Neuronal stem cell (in vitro differentiated cells): ENCODE results near the gene AMBRA1.

Experiments
- DNase-seq: peaks from one replicate; pipeline ENCODE4 v3.0.0-alpha.2; 2013; ENCODE audit warnings: low spot score
- H2AFZ ChIP-seq: one replicate; pipeline ENCODE4 v1.6.1; 2013; ENCODE audit warnings: mild to moderate bottlenecking, low read length, inconsistent platforms
- H2AK5ac ChIP-seq: 2 replicates; pipeline ENCODE4 v1.6.1; 2013; ENCODE audit warnings: low read depth, mild to moderate bottlenecking, inconsistent platforms, low read length, moderate library complexity, mixed read lengths
- H2BK120ac ChIP-seq: 2 replicates; pipeline ENCODE4 v1.6.1; 2013; ENCODE audit warnings: low read depth, mild to moderate bottlenecking, inconsistent platforms, low read length, moderate library complexity, mixed read lengths
- H2BK12ac ChIP-seq: one replicate; pipeline ENCODE4 v1.6.1; 2013; ENCODE audit warnings: low read length, inconsistent platforms
- H2BK15ac ChIP-seq: 2 replicates; pipeline ENCODE4 v1.6.1; 2013; ENCODE audit warnings: mild to moderate bottlenecking, low read length, inconsistent platforms, mixed read lengths
- H2BK5ac ChIP-seq: one replicate; pipeline ENCODE4 v1.6.1; 2013; ENCODE audit warnings: inconsistent platforms, mild to moderate bottlenecking, low read length, moderate library complexity
- H3K14ac ChIP-seq: one replicate; pipeline ENCODE4 v1.6.1; 2013; ENCODE audit warnings: low read length, inconsistent platforms
- H3K18ac ChIP-seq: 2 replicates; pipeline ENCODE4 v1.6.1; 2013; ENCODE audit warnings: low read length, inconsistent platforms
- H3K23ac ChIP-seq: 2 replicates; pipeline ENCODE4 v1.6.1; 2013; ENCODE audit warnings: low read depth, mild to moderate bottlenecking, mixed read lengths, low read length, inconsistent platforms; ENCODE audit not compliant: poor library complexity
- H3K27ac ChIP-seq: replicated peaks from 3 replicates; pipeline ENCODE4 v1.5.1; 2013; ENCODE audit warnings: low read length, inconsistent platforms
- H3K27me3 ChIP-seq, 3 experiments: 2 replicates each; pipeline ENCODE4 v1.6.1; 2013; ENCODE audit warnings: low read length in 3 of 3, mild to moderate bottlenecking in 2 of 3, inconsistent platforms in 1 of 3, low read depth in 1 of 3, mixed read lengths in 1 of 3, moderate library complexity in 1 of 3; ENCODE audit not compliant: control insufficient read depth in 3 of 3, insufficient read depth in 3 of 3
- H3K36me3 ChIP-seq, 2 donors: replicated peaks in 1 of 2; 2 replicates each; pipeline ENCODE4 v1.6.1; 2013; ENCODE audit warnings: low read length in 2 of 2; ENCODE audit not compliant: control insufficient read depth in 2 of 2, insufficient read depth in 2 of 2
- H3K4ac ChIP-seq: 2 replicates; pipeline ENCODE4 v1.6.1; 2013; ENCODE audit warnings: inconsistent platforms, mild to moderate bottlenecking, low read length, moderate library complexity
- H3K4me1 ChIP-seq, 2 donors: 1 replicate in 1 of 2; 2 replicates in 1 of 2; pipeline ENCODE4 v1.6.1; 2013; ENCODE audit warnings: low read length in 2 of 2, low read depth in 1 of 2; ENCODE audit not compliant: control insufficient read depth in 2 of 2, insufficient read depth in 1 of 2
- H3K4me2 ChIP-seq: one replicate; pipeline ENCODE4 v1.6.1; 2013; ENCODE audit warnings: mild to moderate bottlenecking, low read length, inconsistent platforms; ENCODE audit not compliant: insufficient read depth, poor library complexity, severe bottlenecking
- H3K4me3 ChIP-seq, 2 donors: 2 replicates each; pipeline ENCODE4 v1.5.1; 2013; ENCODE audit warnings: low read length in 2 of 2, mild to moderate bottlenecking in 2 of 2, inconsistent platforms in 1 of 2, moderate library complexity in 1 of 2
- H3K79me1 ChIP-seq: one replicate; pipeline ENCODE4 v1.6.1; 2013; ENCODE audit warnings: low read depth, mild to moderate bottlenecking, inconsistent platforms, low read length, moderate library complexity
- H3K9ac ChIP-seq: one replicate; pipeline ENCODE4 v1.6.1; 2013; ENCODE audit warnings: mild to moderate bottlenecking, low read depth, low read length, inconsistent platforms; ENCODE audit not compliant: poor library complexity
- H3K9me3 ChIP-seq, 2 donors: replicated peaks in 1 of 2; 2 replicates each; pipeline versions ENCODE3 to v1.6.1; 2013; ENCODE audit warnings: low read length in 2 of 2, mild to moderate bottlenecking in 2 of 2, inconsistent platforms in 1 of 2, low read depth in 1 of 2, mixed read lengths in 1 of 2, moderate library complexity in 1 of 2; ENCODE audit not compliant: control insufficient read depth in 2 of 2, insufficient read depth in 1 of 2
- H4K8ac ChIP-seq: one replicate; pipeline ENCODE4 v1.6.1; 2013; ENCODE audit warnings: low read depth, mild to moderate bottlenecking, inconsistent platforms, low read length, moderate library complexity
- H4K91ac ChIP-seq: one replicate; pipeline ENCODE4 v1.6.1; 2013; ENCODE audit warnings: low read length, low read depth, mild to moderate bottlenecking, inconsistent platforms; ENCODE audit not compliant: poor library complexity
- WGBS, 2 donors: extraction: QIAGEN DNeasy Blood & Tissue Kit; methylation state at CpG; one replicate each; pipeline ENCODE4 v1.1.7; 2013; ENCODE audit warnings: missing lambda C conversion rate in 2 of 2, mixed read lengths in 1 of 2; ENCODE audit not compliant: insufficient read length in 2 of 2, insufficient replicate concordance in 1 of 2; ENCODE audit errors: extremely low coverage in 2 of 2; 5-methylcytosine and 5-hydroxymethylcytosine counted together

Gene AMBRA1

DNA sequence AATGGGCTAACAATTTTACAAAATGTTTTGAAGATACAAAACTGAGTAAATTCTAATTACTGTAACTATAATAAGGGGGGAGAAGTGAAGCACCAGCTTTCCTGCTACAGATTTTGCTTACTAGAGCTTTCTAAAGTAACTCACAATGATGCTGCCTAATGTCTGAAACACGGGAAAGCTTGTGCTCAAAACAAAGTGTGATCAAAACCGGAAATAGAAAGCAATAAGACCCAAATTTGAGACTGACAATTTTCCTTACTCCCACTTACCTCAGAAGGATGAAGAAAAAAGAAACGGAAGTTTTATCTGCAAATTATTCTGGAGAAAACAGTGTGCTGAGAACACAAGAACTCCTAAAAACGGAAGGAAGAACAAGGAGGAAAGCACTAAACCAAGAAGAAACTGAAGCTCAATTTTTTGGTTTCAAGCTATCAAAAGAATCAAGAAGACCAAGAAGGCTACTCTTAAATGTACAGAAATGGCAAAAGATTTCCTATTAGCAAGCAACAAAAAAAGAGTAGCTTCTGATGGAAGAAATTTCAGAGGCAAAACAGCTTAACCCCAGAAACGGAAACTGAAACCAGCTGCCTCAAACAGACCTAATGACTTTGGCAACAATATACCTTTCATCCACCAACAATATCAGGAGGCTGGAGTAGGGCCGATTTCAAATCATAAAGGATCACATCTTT is 33.4 kb downstream of the AMBRA1 start:
- Histone ChIP-seq H3K18ac (no peak overlapping the region), H3K4me1 (no peaks in the 10 kb centered on the region), H3K4me3 (no peak overlapping the region), H3K27ac (no peak overlapping the region), H4K8ac (no peak overlapping the region), H2BK120ac (no peak overlapping the region), H3K36me3 (no peaks in the 10 kb centered on the region), H4K91ac (no peak overlapping the region), H3K79me1 (peaks cover 3% of the 10 kb centered on the region), H2AFZ (no peak overlapping the region), H3K4ac (no peak overlapping the region), H3K14ac (no peak overlapping the region), H3K9ac (no peak overlapping the region), H2BK15ac (no peak overlapping the region), H3K27me3 (no peaks in the 10 kb centered on the region), H3K9me3 (no peaks in the 10 kb centered on the region), H3K23ac (no peak overlapping the region), H3K4me2 (no peak overlapping the region), H2BK5ac (no peak overlapping the region), H2BK12ac (no peak overlapping the region), H2AK5ac (no peak overlapping the region)
- no peak for DNase-seq
- WGBS, 2 donors: no CpG with 5 or more reads among the region's 6 CpGs

DNA sequence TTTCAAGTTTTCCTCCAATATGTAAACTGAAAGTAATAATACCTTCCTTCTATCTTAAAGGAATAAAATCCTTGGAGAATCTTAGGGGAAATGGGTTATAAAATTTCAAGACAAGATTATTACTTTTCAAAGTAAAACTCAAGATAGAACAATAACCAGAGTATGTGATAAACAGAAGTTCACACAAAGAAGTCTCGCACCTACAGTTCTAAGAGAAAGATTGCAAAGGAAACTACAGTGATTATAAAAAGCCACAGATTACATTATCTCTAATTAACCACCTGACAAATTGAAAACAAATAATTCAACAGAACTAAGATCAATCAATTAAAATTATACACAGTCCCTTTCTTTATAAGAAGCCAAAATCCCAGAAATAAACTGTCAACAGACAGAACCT is 34.0 kb downstream of the AMBRA1 start:
- no peak overlapping the region for H2BK15ac ChIP-seq

DNA sequence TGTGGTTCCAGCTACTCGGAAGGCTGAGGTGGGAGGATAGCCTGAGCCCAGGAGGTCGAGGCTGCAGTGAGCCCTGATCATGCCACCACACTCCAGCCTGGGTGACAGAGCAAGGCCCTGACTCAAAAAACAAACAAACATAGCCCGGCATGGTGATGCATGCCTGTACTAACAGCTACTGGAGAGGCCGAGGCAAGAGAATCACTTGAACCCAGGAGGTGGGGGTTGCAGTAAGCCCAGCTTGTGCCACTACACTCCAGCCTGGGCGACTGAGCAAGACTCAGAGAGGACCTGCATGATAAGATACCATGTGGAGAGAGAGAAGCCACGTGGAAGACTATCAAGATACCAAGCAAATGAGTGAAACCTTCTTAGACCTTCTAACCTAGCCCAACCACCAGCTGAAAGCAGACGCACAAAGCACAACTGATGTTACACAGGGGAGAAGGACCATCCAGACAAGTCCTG is 36.1 kb downstream of the AMBRA1 start:
- WGBS, 2 donors: no CpG with 5 or more reads among the region's 7 CpGs
- DNase-seq: no peak

More for the DNA sequence above, 34.0 kb downstream of the AMBRA1 start:
- no peak overlapping the region for H3K4ac ChIP-seq
- H4K8ac ChIP-seq: no peak overlapping the region
- no peaks in the 10 kb centered on the region for H3K9me3 ChIP-seq
- no peak for DNase-seq
- peaks cover 1% of the 10 kb centered on the region in 2 donors for H3K4me1 ChIP-seq
- no peak overlapping the region for H3K4me2 ChIP-seq
- no peak overlapping the region for H4K91ac ChIP-seq
- H3K27ac ChIP-seq: no peak overlapping the region
- no peak overlapping the region for H3K18ac ChIP-seq
- no peak overlapping the region for H2BK12ac ChIP-seq
- WGBS, 2 donors: no CpG with 5 or more reads among the region's 1 CpG
- no peak overlapping the region for H2AFZ ChIP-seq
- no peak overlapping the region for H2AK5ac ChIP-seq
- H3K23ac ChIP-seq: no peak overlapping the region
- H2BK5ac ChIP-seq: no peak overlapping the region
- H3K14ac ChIP-seq: no peak overlapping the region
- no peaks in the 10 kb centered on the region for H3K36me3 ChIP-seq
- no peak overlapping the region for H3K4me3 ChIP-seq
- H3K27me3 ChIP-seq: no peaks in the 10 kb centered on the region
- H3K79me1 ChIP-seq: peaks cover 3% of the 10 kb centered on the region
- H2BK120ac ChIP-seq: no peak overlapping the region
- no peak overlapping the region for H3K9ac ChIP-seq

DNA sequence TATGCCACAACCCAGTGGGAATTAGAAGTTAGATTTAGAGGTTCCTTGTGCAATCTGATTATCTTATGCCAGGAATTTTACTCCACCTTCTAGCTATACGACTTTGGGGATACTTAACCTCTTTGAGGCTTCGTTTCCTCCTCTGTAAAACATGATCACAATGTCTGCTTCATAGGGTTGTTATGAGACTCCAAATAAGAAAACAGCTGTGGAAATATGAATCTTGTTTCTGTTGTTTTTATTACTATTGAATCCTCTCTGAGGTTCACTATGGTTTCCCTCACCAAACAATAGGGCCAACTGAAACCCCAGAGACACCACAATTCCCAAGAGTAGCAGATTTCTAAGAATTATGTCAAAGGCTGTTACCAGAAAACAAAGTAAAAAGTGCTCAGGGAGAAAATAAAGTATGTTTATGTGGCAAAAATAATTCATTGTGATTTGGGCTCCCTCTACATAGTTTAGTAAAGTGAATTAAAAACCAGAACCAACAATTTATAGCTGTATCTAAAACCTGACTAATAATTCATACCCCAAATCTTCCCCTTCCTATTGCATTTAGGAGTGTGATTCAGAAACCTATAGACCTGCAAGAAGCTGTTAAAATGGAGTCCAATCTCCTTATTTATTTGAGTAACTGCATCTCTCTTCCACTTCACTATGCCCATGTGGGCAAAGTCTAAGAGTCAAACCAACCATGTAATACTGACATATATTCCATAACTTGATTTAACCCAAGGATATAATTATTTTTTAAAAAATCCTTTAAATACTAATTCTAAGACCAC is 38.4 kb downstream of the AMBRA1 start:
- Histone ChIP-seq H2BK5ac (no peak overlapping the region), H3K4me3 (no peak overlapping the region), H3K4me1 (peaks cover 3 to 5% of the 10 kb centered on the region in 2 donors), H3K18ac (no peak overlapping the region), H3K9ac (no peak overlapping the region), H3K27me3 (no peaks in the 10 kb centered on the region), H2BK12ac (no peak overlapping the region), H2AFZ (no peak overlapping the region), H3K27ac (no peak overlapping the region), H2AK5ac (no peak overlapping the region), H3K79me1 (peaks cover 3% of the 10 kb centered on the region), H2BK15ac (no peak overlapping the region), H3K4ac (no peak overlapping the region), H3K23ac (no peak overlapping the region), H3K9me3 (peaks cover 0 to 2% of the 10 kb centered on the region in 2 donors), H3K4me2 (no peak overlapping the region), H2BK120ac (no peak overlapping the region), H3K14ac (no peak overlapping the region), H4K8ac (no peak overlapping the region), H3K36me3 (no peaks in the 10 kb centered on the region), H4K91ac (no peak overlapping the region)
- DNase-seq: no peak
- no CpG with 5 or more reads among the region's 2 CpGs for WGBS, 2 donors

More for the DNA sequence above, 36.1 kb downstream of the AMBRA1 start:
- H3K27ac ChIP-seq: no peak overlapping the region
- no peak overlapping the region for H3K4ac ChIP-seq
- H3K27me3 ChIP-seq: no peaks in the 10 kb centered on the region
- H4K8ac ChIP-seq: no peak overlapping the region
- H3K4me2 ChIP-seq: no peak overlapping the region
- H3K4me3 ChIP-seq: peak overlapping the region in 1 of 2 donors; percentile 51
- H4K91ac ChIP-seq: no peak overlapping the region
- H2AK5ac ChIP-seq: no peak overlapping the region
- no peak overlapping the region for H3K23ac ChIP-seq
- H3K36me3 ChIP-seq: no peaks in the 10 kb centered on the region
- H2BK12ac ChIP-seq: no peak overlapping the region
- H3K79me1 ChIP-seq: peaks cover 3% of the 10 kb centered on the region
- H3K4me1 ChIP-seq: peaks cover 3 to 5% of the 10 kb centered on the region in 2 donors
- no peak overlapping the region for H3K18ac ChIP-seq
- no peak overlapping the region for H2BK120ac ChIP-seq
- H2BK15ac ChIP-seq: no peak overlapping the region
- no peak overlapping the region for H3K14ac ChIP-seq
- H2BK5ac ChIP-seq: no peak overlapping the region
- peaks cover 0 to 2% of the 10 kb centered on the region in 2 donors for H3K9me3 ChIP-seq
- H3K9ac ChIP-seq: no peak overlapping the region
- no peak overlapping the region for H2AFZ ChIP-seq
